ENCODE data around the gene BRAF. TPM values are rescaled to one million over a fixed set of nuclear protein-coding genes. Genes with fewer than 3 reads are reported as not detected.

Gene BRAF
- total RNA-seq, 1 experiment from 2014 or later = 29.7 TPM

GRCh38 chr7:140677496-140677895 lies 247.2 kb downstream of the BRAF start:
- Histone ChIP-seq H3K4me3 (replicated peaks in 1 of 2; ENCODE audit: low read depth in 1 of 2, low read length in 2 of 2) (no peak overlapping the region), H3K27ac (ENCODE audit: low read depth, low read length) (no peak overlapping the region), H3K9me2 (ENCODE audit: insufficient read depth) (no peaks in the 10 kb centered on the region), H3K9me3 (ENCODE audit: control insufficient read depth in 1 of 2, insufficient read depth in 1 of 2, low read depth in 1 of 2, low read length in 2 of 2) (no peaks in the 10 kb centered on the region), H2AFZ (ENCODE audit: low read depth, low read length, poor library complexity, severe bottlenecking) (no peak overlapping the region), H3K9ac (ENCODE audit: low read length) (no peak overlapping the region), H3K4me2 (ENCODE audit: low read length) (no peak overlapping the region), H3K27me3 (ENCODE audit: insufficient read depth, low read length) (no peaks in the 10 kb centered on the region), H3K79me2 (ENCODE audit: insufficient read depth, low read length) (no peaks in the 10 kb centered on the region), H3K36me3 (ENCODE audit: control insufficient read depth in 1 of 2, insufficient read depth in 2 of 2, low read length in 2 of 2) (peaks cover 0 to 4% of the 10 kb centered on the region in 2 experiments; a peak in 1 of 4 replicates), H4K20me1 (ENCODE audit: insufficient read depth) (no peaks in the 10 kb centered on the region), H3K4me1 (ENCODE audit: control insufficient read depth in 1 of 2, insufficient read depth in 2 of 2, low read length in 2 of 2) (peaks cover 5 to 18% of the 10 kb centered on the region in 2 experiments)
- ChIA-PET RAD21 (ENCODE audit: low non-redundant PET in 1 of 2, low total read pairs in 2 of 2, uncharacterized antibody in 2 of 2, unreplicated experiment in 2 of 2) (no interaction called here), CTCF (no interaction called here), POLR2A (no interaction called here)
- BruUV-seq (replicated peaks) = no TSS peak
- no peak for ATAC-seq
- no peak for DNase-seq (ENCODE audit: low read depth, low spot score)
- no peak for TF ChIP-seq EZH2phosphoT487 (IDR thresholded peaks at IDR 0.05; ENCODE audit: borderline replicate concordance)
- no peak for TF ChIP-seq ATF3 (IDR thresholded peaks at IDR 0.05)
- no peak for TF ChIP-seq ZNF274 (IDR thresholded peaks at IDR 0.05; ENCODE audit: low read depth, low read length)
- TF ChIP-seq CTCF (IDR thresholded peaks at IDR 0.05 in 2 of 3, conservative IDR thresholded peaks at IDR 0.05 in 1 of 3; ENCODE audit: borderline replicate concordance in 1 of 3, insufficient read depth in 1 of 3, low read depth in 2 of 3, low read length in 2 of 3) = no peak
- TF ChIP-seq, protein P1, sequence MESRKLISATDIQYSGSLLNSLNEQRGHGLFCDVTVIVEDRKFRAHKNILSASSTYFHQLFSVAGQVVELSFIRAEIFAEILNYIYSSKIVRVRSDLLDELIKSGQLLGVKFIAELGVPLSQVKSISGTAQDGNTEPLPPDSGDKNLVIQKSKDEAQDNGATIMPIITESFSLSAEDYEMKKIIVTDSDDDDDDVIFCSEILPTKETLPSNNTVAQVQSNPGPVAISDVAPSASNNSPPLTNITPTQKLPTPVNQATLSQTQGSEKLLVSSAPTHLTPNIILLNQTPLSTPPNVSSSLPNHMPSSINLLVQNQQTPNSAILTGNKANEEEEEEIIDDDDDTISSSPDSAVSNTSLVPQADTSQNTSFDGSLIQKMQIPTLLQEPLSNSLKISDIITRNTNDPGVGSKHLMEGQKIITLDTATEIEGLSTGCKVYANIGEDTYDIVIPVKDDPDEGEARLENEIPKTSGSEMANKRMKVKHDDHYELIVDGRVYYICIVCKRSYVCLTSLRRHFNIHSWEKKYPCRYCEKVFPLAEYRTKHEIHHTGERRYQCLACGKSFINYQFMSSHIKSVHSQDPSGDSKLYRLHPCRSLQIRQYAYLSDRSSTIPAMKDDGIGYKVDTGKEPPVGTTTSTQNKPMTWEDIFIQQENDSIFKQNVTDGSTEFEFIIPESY (IDR thresholded peaks at IDR 0.05; ENCODE audit: extremely low read depth, insufficient replicate concordance, low read length) = no peak
- TF ChIP-seq RAD21 (IDR thresholded peaks at IDR 0.05; ENCODE audit: low read depth) = no peak
- TF ChIP-seq REST (IDR thresholded peaks at IDR 0.05; ENCODE audit: low read depth) = no peak
- no peak for TF ChIP-seq YY1 (IDR thresholded peaks at IDR 0.05; ENCODE audit: extremely low read depth, insufficient replicate concordance, low read depth, low read length)
- TF ChIP-seq POLR2AphosphoS5 (IDR thresholded peaks at IDR 0.05; ENCODE audit: low read depth, low read length) = no peak
- TF ChIP-seq ELF1 (IDR thresholded peaks at IDR 0.05; ENCODE audit: borderline replicate concordance, low read depth) = no peak
- no peak for TF ChIP-seq EZH2 (IDR thresholded peaks at IDR 0.05)
- TF ChIP-seq ZFX (IDR thresholded peaks at IDR 0.05) = no peak
- no peak for TF ChIP-seq SP1 (IDR thresholded peaks at IDR 0.05; ENCODE audit: low read depth)
- TF ChIP-seq FOSL1 (IDR thresholded peaks at IDR 0.05; ENCODE audit: low read depth) = no peak
- TF ChIP-seq CEBPB (IDR thresholded peaks at IDR 0.05; ENCODE audit: low read depth) = no peak
- intact Hi-C loops (cut with micrococcal nuclease) = loop anchor here (5.0 kb wide), 1 partner anchor 545 kb away; no protein-coding TSS in a partner anchor

Data from HCT116 (cell line).